Thyroid gland (tissue), 4 donors: Measurements from ENCODE around the gene GCLC. TPM values are rescaled to one million over a fixed set of nuclear protein-coding genes. Genes with fewer than 3 reads are reported as not detected.

Source experiments
- DNase-seq, 2 donors: peaks; one replicate each; pipeline ENCODE4 v3.0.0-alpha.2; 2019
- H3K27ac ChIP-seq, 3 donors: fragments of 200-600 bp; sonication (generic); 1 replicate in 2 of 3; 2 replicates in 1 of 3; pipeline ENCODE4 v1.5.1; 2016 to 2019; ENCODE audit warnings: mild to moderate bottlenecking in 1 of 3, moderate library complexity in 1 of 3
- H3K27me3 ChIP-seq: fragments of 200-600 bp; sonication (generic); one replicate; pipeline ENCODE4 v1.5.1; 2019
- H3K36me3 ChIP-seq, 2 donors: fragments of 200-600 bp; sonication (generic); one replicate each; pipeline ENCODE4 v1.5.1; 2016 to 2019
- H3K4me1 ChIP-seq, 2 donors: fragments of 200-600 bp; sonication (generic); one replicate each; pipeline ENCODE4 v1.5.1; 2017 to 2019
- H3K4me3 ChIP-seq, 3 donors: fragments of 200-600 bp; sonication (generic); replicated peaks in 1 of 3; 1 replicate in 2 of 3; 2 replicates in 1 of 3; pipeline ENCODE4 v1.5.1; 2016; ENCODE audit warnings: mild to moderate bottlenecking in 1 of 3
- H3K9me3 ChIP-seq: fragments of 200-600 bp; sonication (generic); one replicate; pipeline ENCODE4 v1.5.1; 2017
- POLR2A ChIP-seq, 2 donors: fragments of 450-650 bp; IDR thresholded peaks; one replicate each; pipeline ENCODE4 v1.6.1; 2017; ENCODE audit warnings: antibody characterized with exemption in 2 of 2, mild to moderate bottlenecking in 2 of 2, moderate library complexity in 1 of 2
- WGBS, 2 donors: methylation state at CpG; one replicate each; pipeline ENCODE4 v1.1.5; 2017; 5-methylcytosine and 5-hydroxymethylcytosine counted together
- intact Hi-C: fragments of 100-400 bp; cut with DNase I; formaldehyde crosslinking; loops from one replicate; pipeline ENCODE4 v1.15.1; 2023
- total RNA-seq, 4 donors: library from RNA; depleted of rRNA; stranded (reverse); fragments of >200 nt; gene quantifications; one replicate each; pipeline ENCODE4 v1.2.3, GENCODE V29; 2016
- TF ChIP-seq, protein P1 (sequence below), 6 experiments: fragments of 200-600 bp in 3 of 6; fragments of 450-650 bp in 3 of 6; sonication (generic) in 3 of 6; IDR thresholded peaks; one replicate each; pipeline ENCODE4 v1.5.1; 2016 to 2019; ENCODE audit warnings: antibody characterized with exemption in 6 of 6, mild to moderate bottlenecking in 2 of 6, inconsistent platforms in 1 of 6, moderate library complexity in 1 of 6

GCLC gene
- total RNA-seq, 4 donors from 2014 or later, result 67.3 to 210 (median 82.0) TPM

DNA sequence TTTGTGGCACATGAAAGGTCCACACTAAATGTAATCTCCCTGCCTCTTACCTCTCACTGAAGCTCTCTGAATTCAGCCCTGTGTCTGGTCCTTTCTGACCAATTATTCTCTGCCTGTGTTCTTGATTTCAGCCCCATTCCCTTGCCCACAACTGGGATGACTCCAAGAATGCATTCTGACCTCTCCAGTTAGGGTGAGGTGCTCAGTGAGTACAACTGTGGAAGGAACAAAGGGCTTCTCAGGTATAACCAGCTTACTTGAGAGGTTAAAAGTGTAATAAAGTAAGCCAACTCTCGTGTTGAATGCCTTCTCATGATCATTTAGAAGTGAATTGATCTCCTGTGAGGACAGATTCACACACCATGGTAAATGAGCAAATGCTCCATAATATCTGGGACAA lies 88.1 kb downstream of the GCLC start:
- intact Hi-C loops, result no loop called here

DNA sequence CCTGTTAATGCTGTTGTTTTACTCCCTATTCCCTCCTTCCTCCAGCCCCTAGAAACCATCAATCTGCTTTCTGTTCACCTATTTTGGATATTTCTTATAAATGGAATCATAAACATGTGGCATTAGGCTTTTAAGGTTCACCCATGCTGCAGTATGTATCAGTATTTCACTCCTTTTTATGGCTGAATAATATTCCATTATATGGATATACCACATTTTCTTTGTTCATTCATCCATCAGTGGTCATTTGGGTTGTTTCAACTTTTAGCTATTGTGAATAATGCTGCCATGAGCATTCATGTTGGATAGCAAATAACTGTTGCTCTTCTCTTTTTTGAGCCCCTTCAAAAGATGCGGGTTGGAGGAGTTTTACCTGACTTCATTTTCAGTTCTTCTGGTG lies 89.2 kb downstream of the GCLC start:
- H3K36me3 ChIP-seq, result no peaks in the 10 kb centered on the region

More for the DNA sequence above, 88.1 kb downstream of the GCLC start:
- Histone ChIP-seq H3K27me3 (no peaks in the 10 kb centered on the region), H3K36me3 (no peaks in the 10 kb centered on the region), H3K4me1 (no peaks in the 10 kb centered on the region), H3K27ac (no peak overlapping the region), H3K4me3 (no peak overlapping the region), H3K9me3 (no peaks in the 10 kb centered on the region)
- no peak for DNase-seq
- TF ChIP-seq, protein P1, sequence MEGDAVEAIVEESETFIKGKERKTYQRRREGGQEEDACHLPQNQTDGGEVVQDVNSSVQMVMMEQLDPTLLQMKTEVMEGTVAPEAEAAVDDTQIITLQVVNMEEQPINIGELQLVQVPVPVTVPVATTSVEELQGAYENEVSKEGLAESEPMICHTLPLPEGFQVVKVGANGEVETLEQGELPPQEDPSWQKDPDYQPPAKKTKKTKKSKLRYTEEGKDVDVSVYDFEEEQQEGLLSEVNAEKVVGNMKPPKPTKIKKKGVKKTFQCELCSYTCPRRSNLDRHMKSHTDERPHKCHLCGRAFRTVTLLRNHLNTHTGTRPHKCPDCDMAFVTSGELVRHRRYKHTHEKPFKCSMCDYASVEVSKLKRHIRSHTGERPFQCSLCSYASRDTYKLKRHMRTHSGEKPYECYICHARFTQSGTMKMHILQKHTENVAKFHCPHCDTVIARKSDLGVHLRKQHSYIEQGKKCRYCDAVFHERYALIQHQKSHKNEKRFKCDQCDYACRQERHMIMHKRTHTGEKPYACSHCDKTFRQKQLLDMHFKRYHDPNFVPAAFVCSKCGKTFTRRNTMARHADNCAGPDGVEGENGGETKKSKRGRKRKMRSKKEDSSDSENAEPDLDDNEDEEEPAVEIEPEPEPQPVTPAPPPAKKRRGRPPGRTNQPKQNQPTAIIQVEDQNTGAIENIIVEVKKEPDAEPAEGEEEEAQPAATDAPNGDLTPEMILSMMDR (IDR thresholded peaks at IDR 0.05), result no peak
- TF ChIP-seq POLR2A (IDR thresholded peaks at IDR 0.05), result no peak
- 45 to 50% methylated on average over 1 of the region's 1 CpG for WGBS, 2 donors

DNA sequence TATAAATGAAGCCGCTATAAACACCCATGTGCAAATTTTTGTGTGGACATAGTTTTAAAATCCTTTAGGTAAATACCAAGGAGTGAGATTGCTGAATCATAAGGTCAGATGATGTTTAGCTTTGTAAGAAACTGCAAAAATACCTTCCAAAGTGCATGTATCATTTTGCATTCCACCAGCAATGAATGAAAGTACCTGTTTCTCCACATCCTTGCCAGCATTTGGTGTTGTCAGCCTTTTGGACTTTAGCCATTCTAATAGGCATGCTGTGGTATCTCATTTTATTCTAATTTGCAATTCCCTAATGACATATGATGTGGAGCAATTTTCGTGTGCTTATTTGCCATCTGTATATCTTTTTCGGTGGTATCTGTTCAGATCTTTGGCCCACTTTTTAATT lies 93.7 kb downstream of the GCLC start:
- Histone ChIP-seq H3K27ac (no peak overlapping the region), H3K36me3 (no peaks in the 10 kb centered on the region), H3K27me3 (no peaks in the 10 kb centered on the region), H3K4me3 (no peak overlapping the region), H3K9me3 (no peaks in the 10 kb centered on the region), H3K4me1 (no peaks in the 10 kb centered on the region)
- WGBS, 2 donors, result 94 to 95% methylated on average over 3 of the region's 3 CpGs
- DNase-seq, result no peak
- TF ChIP-seq POLR2A (IDR thresholded peaks at IDR 0.05), result no peak
- TF ChIP-seq, protein P1 (IDR thresholded peaks at IDR 0.05), result no peak
- intact Hi-C loops, result no loop called here

More for the DNA sequence above, 89.2 kb downstream of the GCLC start:
- no peaks in the 10 kb centered on the region for H3K9me3 ChIP-seq
- H3K4me3 ChIP-seq, result no peak overlapping the region
- no peak overlapping the region for H3K27ac ChIP-seq
- TF ChIP-seq, protein P1 (IDR thresholded peaks at IDR 0.05), result no peak
- no peak for TF ChIP-seq POLR2A (IDR thresholded peaks at IDR 0.05)
- intact Hi-C loops, result no loop called here
- 96 to 100% methylated on average over 1 of the region's 1 CpG for WGBS, 2 donors
- no peaks in the 10 kb centered on the region for H3K27me3 ChIP-seq
- no peaks in the 10 kb centered on the region for H3K4me1 ChIP-seq
- DNase-seq, result no peak

DNA sequence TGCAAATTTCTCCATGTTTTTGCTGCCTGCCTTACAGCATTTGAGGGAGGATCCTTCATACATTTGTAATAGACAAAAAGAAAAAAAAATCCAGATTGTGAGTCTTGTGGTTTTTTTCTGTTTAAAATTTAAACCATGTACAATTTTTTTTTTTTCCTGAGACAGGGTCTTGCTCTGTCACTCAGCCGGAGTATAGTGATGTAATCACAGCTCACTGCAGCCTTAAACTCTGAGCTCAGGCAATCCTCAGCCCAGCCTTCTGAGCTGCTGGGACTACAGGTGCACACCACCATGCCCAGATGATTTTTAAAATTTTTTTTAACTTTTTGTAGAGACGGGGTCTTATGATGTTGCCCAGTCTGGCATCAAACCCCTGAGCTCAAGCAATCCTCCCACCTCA lies 97.0 kb downstream of the GCLC start:
- DNase-seq, result no peak
- TF ChIP-seq, protein P1 (IDR thresholded peaks at IDR 0.05), result no peak
- no peak for TF ChIP-seq POLR2A (IDR thresholded peaks at IDR 0.05)
- no peak overlapping the region for H3K4me3 ChIP-seq
- H3K36me3 ChIP-seq, result no peaks in the 10 kb centered on the region
- H3K27ac ChIP-seq, result no peak overlapping the region
- H3K27me3 ChIP-seq, result no peaks in the 10 kb centered on the region
- 87 to 97% methylated on average over 2 of the region's 2 CpGs for whole genome bisulfite sequencing, 2 donors
- intact Hi-C loops, result no loop called here
- H3K9me3 ChIP-seq, result no peaks in the 10 kb centered on the region
- no peaks in the 10 kb centered on the region for H3K4me1 ChIP-seq

Other genes with a start within 250 kb of the GCLC start
- 100 to 1,000 TPM in 1 of 4 donors, 10 to 100 TPM in 3; 74.8 to 110 (median 90.6) TPM for gene ELOVL5, start 196.2 kb downstream of the GCLC start, total RNA-seq
- gene KLHL31, start 120.7 kb upstream of the GCLC start, total RNA-seq, result 1 to 10 TPM in 2 of 4 donors, under 1 TPM in 2; 0.54 to 1.6 (median 1.0) TPM
- 10 to 100 TPM; 41.7 to 52.4 (median 48.4) TPM for gene LRRC1, start 249.9 kb upstream of the GCLC start, total RNA-seq